ENCODE results near the gene RNF180.
"Not testable (repeated sequence)": the region's sequence is repeated elsewhere in the genome, so short reads cannot be mapped to it uniquely, and the experiment has no call there.

The RNF180 gene

GRCh38 chr5:64229163-64229774 is 63.6 kb downstream of the RNF180 start:
- peak; percentile 51 to 76 for DNase-seq (ENCODE audit: low read depth in 1 of 2, low spot score in 1 of 2)
- TF ChIP-seq JUND (IDR thresholded peaks at IDR 0.05; ENCODE audit: low read depth): no peak
- in situ Hi-C loops (cut with HindIII; ENCODE audit: low pct_unique_long_range_greater_than_20kb, low sequenced_read_pairs): no loop called here

- no peak for TF ChIP-seq JUND (IDR thresholded peaks at IDR 0.05; ENCODE audit: low read depth)
- in situ Hi-C loops (cut with HindIII; ENCODE audit: low pct_unique_long_range_greater_than_20kb, low sequenced_read_pairs): no loop called here
- DNase-seq (ENCODE audit: low read depth in 1 of 2, low spot score in 1 of 2): no peak
Observed at GRCh38 chr5:64260756-64261155, 95.1 kb downstream of the RNF180 start.

DNA sequence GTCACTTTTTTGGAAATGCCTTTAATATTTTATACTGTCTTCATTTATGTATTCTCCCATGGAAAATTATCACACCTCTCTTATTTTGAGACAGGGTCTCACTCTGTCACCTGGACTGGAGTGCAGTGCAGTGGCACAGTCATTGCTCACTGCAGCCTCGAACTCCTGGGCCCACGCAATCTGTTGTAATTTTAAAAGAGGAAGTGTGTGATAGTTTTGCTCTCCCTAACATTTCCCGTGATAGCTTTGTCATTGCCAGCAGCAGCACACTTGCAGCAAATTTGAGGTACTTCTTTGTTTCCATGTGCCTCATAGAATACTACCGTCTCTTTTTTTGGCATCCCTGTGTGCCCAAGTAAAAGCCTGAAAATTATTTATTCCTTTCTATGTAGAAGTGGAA is 103.5 kb downstream of the RNF180 start:
- in situ Hi-C loops (cut with HindIII; ENCODE audit: low pct_unique_long_range_greater_than_20kb, low sequenced_read_pairs): no loop called here
- TF ChIP-seq JUND (IDR thresholded peaks at IDR 0.05; ENCODE audit: low read depth): no peak
- DNase-seq (ENCODE audit: low read depth in 1 of 2, low spot score in 1 of 2): no peak

GRCh38 chr5:64273276-64273675 is 107.6 kb downstream of the RNF180 start:
- TF ChIP-seq JUND (IDR thresholded peaks at IDR 0.05; ENCODE audit: low read depth): no peak
- in situ Hi-C loops (cut with HindIII; ENCODE audit: low pct_unique_long_range_greater_than_20kb, low sequenced_read_pairs): no loop called here
- no peak for DNase-seq (ENCODE audit: low read depth in 1 of 2, low spot score in 1 of 2)

DNA sequence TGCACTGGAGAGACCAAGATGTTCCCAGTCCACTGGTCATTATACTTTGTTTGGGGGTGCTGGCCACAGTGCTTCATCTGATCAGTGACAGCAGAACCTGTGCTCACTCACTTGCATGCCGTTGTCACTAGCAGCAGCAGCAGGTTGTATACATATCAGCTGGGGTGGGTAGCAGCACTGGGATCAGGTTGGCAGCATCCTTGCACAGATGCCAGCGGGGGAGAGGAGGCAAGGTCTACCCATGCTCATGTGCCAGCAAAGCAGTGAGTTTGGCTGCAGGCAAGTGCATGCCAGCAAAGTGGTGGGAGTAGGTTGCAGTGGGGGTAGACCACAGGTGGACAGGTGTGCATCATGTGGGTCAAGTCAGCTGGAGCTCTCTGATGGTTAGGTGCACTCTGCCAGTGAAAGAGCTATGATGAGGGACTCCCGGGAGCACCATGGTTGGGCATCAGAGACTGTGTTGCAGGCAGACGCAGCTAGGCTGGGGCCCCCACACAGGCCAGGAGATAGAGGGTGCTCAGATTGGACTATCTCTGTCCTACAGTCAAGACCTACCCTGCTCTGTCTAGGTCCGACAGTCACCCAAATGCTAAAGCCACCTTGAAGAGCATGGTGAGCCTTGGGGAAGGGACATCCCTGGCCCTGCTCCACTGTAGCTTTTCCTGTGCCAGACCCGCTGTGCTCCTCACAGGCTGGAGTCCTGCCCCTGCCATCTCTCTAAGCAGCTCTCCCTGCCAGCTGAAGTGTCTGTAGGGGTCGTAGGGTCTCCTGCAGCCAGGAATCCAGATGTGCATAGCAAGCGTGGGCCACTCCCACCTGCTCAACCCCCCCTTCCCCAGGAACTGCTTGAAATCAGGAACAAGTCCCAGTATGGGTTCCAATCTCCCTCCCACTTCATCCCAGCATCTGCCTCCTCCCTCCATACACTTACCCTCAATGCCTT is 119.8 kb downstream of the RNF180 start:
- DNase-seq (ENCODE audit: low read depth in 1 of 2, low spot score in 1 of 2): no peak
- no peak for TF ChIP-seq JUND (IDR thresholded peaks at IDR 0.05; ENCODE audit: low read depth)
- in situ Hi-C loops (cut with HindIII; ENCODE audit: low pct_unique_long_range_greater_than_20kb, low sequenced_read_pairs): no loop called here

DNA sequence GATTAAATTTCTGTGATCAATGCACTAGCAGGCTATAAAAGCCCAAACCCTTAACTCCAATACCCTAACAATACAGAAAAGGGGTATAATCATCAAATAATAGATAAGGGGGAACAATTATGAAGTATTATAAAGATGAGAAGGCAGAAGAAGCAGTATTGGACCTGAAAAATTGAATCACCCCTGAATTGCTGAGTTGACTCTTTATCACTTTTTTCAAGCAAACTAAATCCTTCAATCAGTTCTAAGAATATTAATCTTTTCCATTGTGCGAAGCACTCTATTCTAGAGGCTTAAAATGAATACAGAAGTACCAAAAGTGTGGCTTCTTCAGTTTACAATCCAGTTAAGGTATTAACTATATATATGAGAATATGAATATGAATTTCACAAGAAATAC is 120.7 kb downstream of the RNF180 start:
- DNase-seq (ENCODE audit: low read depth in 1 of 2, low spot score in 1 of 2): no peak
- no peak for TF ChIP-seq JUND (IDR thresholded peaks at IDR 0.05; ENCODE audit: low read depth)
- in situ Hi-C loops (cut with HindIII; ENCODE audit: low pct_unique_long_range_greater_than_20kb, low sequenced_read_pairs): no loop called here

DNA sequence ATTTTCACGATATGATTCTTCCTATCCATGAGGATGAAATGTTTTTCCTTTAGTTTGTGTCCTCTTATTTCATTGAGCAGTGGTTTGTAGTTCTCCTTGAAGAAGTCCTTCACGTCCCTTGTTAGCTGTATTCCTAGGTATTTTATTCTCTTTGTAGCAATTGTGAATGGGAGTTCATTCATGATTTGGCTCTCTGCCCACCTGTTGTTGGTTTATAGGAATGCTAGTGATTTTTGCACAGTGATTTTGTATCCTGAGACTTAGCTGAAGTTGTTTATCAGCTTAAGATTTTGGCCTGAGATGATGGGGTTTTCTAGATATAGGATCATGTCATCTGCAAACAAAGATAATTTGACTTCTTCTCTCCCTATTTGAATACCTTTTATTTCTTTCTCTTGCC is 122.9 kb downstream of the RNF180 start:
- in situ Hi-C loops (cut with HindIII; ENCODE audit: low pct_unique_long_range_greater_than_20kb, low sequenced_read_pairs); DNase-seq (ENCODE audit: low read depth in 1 of 2, low spot score in 1 of 2): not testable (repeated sequence)

DNA sequence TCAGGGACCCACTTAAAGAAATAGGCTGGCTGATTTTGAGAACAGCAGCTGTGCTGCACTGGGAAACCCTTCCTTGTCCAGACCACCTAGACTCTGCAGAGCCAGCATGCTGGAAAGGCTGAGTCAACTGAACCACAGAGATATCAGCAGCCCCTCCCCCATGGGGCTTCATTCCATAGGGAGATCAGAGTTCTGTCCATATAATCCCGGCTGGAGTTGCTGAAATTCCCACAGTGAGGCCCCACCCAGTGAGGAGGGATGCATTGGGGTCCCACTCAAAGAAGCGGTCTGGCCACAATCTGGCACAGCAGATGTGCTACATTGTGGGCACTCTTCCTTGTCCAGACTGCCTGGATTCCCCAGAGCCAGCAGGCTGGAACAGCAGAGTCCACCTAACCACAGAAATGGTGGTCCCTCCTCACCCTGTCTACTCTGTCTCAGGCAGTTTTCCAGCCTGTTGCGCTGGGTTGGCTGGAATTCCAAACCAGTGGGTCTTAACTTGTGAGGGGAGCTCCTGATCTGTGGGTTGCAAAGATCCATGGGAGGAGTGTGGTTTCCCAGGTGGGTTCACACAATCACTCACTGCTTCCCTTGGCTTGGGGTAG is 127.1 kb downstream of the RNF180 start:
- in situ Hi-C loops (cut with HindIII; ENCODE audit: low pct_unique_long_range_greater_than_20kb, low sequenced_read_pairs): no loop called here
- no peak for DNase-seq (ENCODE audit: low read depth in 1 of 2, low spot score in 1 of 2)
- TF ChIP-seq JUND (IDR thresholded peaks at IDR 0.05; ENCODE audit: low read depth): no peak

DNA sequence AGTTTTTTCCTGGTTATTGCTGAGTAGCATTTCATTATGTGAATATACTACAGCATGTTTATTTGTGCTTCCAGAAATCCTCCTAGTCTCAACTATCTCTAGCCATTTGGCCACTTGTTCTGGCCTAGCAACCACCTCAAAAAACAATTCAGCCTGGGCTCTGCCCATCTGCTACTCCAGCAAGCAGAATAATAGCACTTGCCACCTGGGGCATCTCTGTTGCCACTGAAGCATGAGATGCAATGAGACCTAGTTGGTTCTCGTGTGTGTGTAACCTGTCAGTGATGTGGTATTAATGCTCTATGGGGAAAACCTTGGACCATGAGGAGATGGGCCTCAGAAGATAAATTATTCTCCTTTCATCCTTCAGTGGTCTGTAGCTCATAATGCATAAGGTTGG is 129.5 kb downstream of the RNF180 start:
- in situ Hi-C loops (cut with HindIII; ENCODE audit: low pct_unique_long_range_greater_than_20kb, low sequenced_read_pairs): no loop called here

DNA sequence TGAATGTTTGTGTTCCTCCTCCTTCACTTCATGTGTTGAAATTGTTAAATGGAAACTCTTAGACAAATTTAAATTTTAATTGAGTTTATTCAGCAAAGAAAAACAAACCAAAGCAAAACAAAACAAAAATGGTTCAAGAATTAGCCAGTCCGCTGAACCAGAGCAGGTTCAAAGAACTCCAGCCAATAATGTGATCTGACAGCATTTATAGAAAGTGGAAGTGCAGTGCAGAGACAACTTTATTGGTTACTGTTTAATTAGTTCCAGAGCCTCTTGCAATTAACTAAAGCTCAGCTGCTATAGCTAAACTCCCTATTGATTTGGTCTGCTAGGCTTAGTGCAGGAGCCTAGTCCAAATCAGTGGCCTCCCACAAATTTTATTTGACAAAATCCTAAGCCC is 132.9 kb downstream of the RNF180 start:
- in situ Hi-C loops (cut with HindIII; ENCODE audit: low pct_unique_long_range_greater_than_20kb, low sequenced_read_pairs): no loop called here
- TF ChIP-seq JUND (IDR thresholded peaks at IDR 0.05; ENCODE audit: low read depth): no peak
- DNase-seq (ENCODE audit: low read depth in 1 of 2, low spot score in 1 of 2): no peak

More for the DNA sequence above, 129.5 kb downstream of the RNF180 start:
- no peak for DNase-seq (ENCODE audit: low read depth in 1 of 2, low spot score in 1 of 2)
- no peak for TF ChIP-seq JUND (IDR thresholded peaks at IDR 0.05; ENCODE audit: low read depth)

- DNase-seq (ENCODE audit: low read depth in 1 of 2, low spot score in 1 of 2): no peak
- TF ChIP-seq JUND (IDR thresholded peaks at IDR 0.05; ENCODE audit: low read depth): no peak
- in situ Hi-C loops (cut with HindIII; ENCODE audit: low pct_unique_long_range_greater_than_20kb, low sequenced_read_pairs): no loop called here
Observed at GRCh38 chr5:64299805-64300204, 134.2 kb downstream of the RNF180 start.

GRCh38 chr5:64301566-64301965 is 135.9 kb downstream of the RNF180 start:
- TF ChIP-seq JUND (IDR thresholded peaks at IDR 0.05; ENCODE audit: low read depth): no peak
- in situ Hi-C loops (cut with HindIII; ENCODE audit: low pct_unique_long_range_greater_than_20kb, low sequenced_read_pairs): no loop called here
- DNase-seq (ENCODE audit: low read depth in 1 of 2, low spot score in 1 of 2): no peak

DNA sequence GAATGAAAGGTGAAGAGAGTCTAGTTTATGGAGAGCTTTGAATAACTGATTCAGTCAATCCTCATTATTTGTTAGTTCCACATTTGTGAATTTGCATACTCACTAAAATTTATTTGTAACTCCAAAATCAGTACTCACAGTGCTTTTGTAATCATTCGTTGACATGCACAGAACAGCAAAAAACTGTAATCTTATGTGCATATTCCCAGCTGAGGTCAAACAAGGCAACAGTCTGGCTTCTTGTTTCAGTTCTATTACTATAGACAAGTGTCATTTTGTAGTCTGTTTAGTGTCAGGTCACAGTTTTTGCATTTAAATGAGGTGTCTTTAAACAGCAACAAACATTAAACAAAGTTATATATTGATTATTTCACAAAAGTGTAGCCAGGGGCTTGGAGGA is 142.5 kb downstream of the RNF180 start:
- in situ Hi-C loops (cut with HindIII; ENCODE audit: low pct_unique_long_range_greater_than_20kb, low sequenced_read_pairs): no loop called here
- no peak for TF ChIP-seq JUND (IDR thresholded peaks at IDR 0.05; ENCODE audit: low read depth)
- DNase-seq (ENCODE audit: low read depth in 1 of 2, low spot score in 1 of 2): no peak

All from T47D (cell line).